OCI-M2 (cell line): Measurements from ENCODE around the gene MRPL40.
"Not testable (repeated sequence)": the region's sequence is repeated elsewhere in the genome, so short reads cannot be mapped to it uniquely, and the experiment has no call there.

Experiments
- DNase-seq: peaks from one replicate; lab custom pipeline; 2025; ENCODE audit not compliant: unreplicated experiment; lab: John Stamatoyannopoulos, UW

The MRPL40 gene

GRCh38 chr22:19406846-19407245 lies 25.5 kb upstream of the MRPL40 start:
- DNase-seq = no peak

GRCh38 chr22:19407649-19408606 lies 24.4 kb upstream of the MRPL40 start:
- no peak for DNase-seq

- no peak for DNase-seq
Measured at GRCh38 chr22:19410941-19411689, 21.2 kb upstream of the MRPL40 start.

- DNase-seq = no peak
Measured at GRCh38 chr22:19411690-19412045, 20.7 kb upstream of the MRPL40 start.

DNA sequence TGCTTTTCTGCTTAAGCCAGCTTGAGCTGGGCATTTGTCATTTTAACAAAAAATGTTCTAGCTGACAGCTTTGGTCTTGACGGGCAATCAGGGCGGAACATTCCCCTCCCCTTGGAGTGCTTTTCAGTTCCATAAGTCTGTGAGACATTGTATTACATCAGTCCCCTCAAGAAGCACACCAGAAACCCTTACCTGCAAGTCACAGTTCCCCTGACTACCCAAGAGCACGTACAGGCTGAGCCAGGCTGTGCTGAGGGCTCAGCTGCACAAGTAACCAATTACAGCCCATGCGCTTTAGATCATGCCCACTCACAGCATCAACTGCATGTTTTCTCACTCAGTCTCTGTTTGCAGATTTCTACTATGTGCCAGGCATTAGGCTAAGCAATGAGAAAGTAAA lies 19.9 kb upstream of the MRPL40 start:
- DNase-seq = no peak

GRCh38 chr22:19412923-19413322 lies 19.4 kb upstream of the MRPL40 start:
- no peak for DNase-seq

- no peak for DNase-seq
Measured at GRCh38 chr22:19419086-19419463, 13.3 kb upstream of the MRPL40 start.

DNA sequence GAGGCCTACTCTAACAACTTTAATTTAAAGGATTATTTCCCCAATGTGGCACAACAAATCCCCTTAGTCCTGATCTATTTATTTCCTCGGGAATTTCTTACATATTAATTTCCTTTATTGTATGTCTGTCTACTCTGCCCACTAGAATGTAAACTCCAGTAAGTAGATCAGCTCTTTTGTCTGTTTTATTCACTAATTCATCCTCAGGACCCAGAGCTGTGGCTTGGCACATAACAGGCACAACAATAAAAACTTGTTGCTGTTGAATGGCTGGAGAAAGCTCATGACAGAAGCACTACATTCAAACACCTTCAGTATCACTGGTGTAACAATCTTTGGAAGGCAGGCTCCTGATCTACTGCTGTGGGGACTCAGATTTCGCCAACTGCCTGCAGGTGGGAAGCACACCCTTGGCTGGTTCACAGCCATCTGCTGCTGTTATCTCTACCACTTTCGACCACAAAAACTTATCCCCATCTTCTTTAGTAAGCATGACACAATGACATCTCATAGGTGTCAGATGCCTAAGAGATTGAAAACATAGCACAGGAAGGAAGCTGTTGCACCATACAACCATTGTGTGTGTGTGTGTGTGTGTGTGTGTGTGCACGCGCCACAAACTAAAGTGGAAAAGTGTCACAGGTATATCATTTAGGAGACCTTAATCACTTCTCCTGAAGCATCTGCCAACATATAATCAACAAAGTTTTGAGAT lies 12.7 kb upstream of the MRPL40 start:
- no peak for DNase-seq

GRCh38 chr22:19420321-19420720 lies 12.0 kb upstream of the MRPL40 start:
- no peak for DNase-seq

DNA sequence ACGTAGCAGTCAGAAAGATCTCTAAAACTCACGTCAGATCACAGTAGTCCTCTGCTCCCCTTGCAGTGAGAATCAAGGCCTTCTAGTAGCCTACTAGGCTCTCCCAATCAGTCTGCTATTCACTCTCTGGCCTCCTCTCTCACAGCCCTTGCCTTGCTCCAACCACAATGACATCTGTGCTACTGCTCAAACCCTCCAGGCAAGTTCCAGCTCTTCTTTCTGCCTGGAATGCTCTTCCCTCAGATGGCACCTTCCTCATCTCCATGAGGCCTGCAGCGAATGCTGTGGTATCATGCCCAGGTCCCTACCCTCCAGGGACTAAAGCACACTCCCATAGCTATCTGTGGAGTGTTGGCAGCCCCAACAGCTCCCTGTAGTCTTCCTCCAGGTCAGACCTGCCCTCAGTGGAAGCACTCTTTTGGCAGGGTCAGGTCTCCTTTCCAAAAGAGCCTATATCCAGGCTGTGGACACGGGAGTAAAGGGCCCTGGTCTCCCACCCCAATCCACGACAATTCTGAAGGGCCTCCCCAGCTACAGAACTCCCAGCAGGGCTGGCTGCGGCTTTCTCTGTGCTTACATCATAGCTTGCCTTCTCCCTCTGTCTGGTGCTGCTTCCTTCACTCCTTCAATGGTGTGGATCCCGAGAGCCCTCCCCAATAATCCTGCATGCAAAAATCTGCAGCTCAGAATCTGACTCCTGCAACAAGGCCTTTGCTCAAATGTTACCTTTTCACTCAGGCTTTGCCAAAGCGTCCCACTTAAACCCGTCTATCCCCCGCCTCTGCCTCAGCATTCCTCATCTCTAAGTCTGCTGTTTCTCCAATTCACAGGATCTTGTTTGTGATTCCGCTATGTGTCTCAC lies 9.7 kb upstream of the MRPL40 start:
- DNase-seq = no peak

DNA sequence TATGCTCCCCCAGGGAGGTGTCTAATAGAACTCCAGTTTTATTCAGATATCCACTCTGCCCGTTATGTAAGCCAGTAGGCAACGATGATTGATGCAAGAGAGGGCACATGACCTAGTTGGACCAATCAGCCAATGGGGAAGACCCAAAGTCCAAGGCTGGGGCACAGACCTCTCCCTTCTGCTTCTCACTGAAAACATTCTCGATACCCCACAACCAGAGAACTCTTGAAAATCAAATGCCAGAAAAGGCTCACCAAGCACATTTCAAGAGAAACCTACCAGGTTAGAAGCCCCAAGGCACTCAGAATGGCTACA lies 8.2 kb upstream of the MRPL40 start:
- DNase-seq = no peak

DNA sequence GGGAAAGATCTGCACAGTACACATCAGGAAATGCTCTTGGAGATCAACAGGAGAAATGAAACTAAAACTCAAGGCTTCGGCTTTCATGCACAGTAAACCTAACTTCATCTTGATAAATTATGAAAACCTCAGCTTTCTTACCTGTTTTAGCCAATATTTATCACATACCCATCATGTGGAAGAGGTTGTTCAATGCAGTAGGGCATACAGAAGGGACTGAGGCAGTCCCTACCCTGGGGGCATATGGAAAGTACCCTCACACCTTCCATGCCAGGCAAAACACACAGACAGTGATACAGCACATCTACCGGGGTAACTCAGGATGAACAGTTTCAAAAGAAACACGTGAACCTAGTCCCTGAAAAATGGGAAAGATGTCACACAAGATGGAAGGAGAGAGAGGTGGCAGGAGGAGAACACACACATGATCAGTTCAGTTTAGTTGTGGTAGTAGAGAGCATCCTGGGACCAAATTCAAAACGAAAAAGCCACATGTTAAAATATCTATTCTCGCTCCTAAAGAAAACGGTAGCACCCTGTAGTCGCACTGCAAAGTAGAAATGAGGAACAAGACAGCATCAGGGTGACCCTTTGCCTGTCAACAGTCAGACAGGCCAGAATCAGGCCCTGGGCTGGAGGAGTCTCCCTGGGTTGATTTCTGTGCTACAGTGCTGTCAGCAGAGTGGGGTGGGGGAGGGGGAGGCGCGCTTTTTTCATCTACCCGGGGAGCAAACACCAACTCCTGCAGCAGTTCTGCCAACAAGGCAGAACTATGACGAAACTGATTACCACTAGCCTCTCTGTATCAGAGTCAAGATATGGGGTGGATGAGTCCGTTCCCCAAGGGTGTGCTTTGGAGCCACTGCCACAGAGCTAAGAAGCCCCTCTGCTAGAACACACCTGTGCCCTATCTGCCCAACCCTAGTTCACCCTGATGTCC lies 2.1 kb upstream of the MRPL40 start:
- DNase-seq = no peak

GRCh38 chr22:19430890-19431541 lies 1.3 kb upstream of the MRPL40 start:
- no peak for DNase-seq

GRCh38 chr22:19431649-19432132 lies 654 bp upstream of the MRPL40 start, which contains the start of gene HIRA:
HIRA (minus strand) TSS chr22:19431733; CDS start chr22:19431476, 257 bp downstream.
- DNase-seq = no peak

DNA sequence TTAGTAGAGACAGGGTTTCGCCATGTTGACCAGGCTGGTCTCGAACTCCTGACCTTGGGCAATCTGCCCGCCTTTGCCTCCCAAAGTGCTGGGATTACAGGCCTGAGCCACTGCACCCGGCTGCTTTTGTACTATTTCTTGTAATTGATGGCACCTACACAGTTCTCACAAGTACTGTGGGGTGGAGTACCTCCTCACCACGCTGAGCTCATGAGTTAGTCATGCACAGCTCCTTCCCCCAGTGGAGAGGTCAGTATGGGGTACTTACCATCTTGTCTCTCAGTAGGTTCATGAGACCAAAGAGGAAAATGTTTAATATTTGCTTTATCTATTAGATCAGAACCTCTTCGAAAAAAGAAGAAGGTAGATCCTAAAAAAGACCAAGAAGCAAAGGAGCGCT lies 2.1 kb downstream of the MRPL40 start:
- DNase-seq = no peak

DNA sequence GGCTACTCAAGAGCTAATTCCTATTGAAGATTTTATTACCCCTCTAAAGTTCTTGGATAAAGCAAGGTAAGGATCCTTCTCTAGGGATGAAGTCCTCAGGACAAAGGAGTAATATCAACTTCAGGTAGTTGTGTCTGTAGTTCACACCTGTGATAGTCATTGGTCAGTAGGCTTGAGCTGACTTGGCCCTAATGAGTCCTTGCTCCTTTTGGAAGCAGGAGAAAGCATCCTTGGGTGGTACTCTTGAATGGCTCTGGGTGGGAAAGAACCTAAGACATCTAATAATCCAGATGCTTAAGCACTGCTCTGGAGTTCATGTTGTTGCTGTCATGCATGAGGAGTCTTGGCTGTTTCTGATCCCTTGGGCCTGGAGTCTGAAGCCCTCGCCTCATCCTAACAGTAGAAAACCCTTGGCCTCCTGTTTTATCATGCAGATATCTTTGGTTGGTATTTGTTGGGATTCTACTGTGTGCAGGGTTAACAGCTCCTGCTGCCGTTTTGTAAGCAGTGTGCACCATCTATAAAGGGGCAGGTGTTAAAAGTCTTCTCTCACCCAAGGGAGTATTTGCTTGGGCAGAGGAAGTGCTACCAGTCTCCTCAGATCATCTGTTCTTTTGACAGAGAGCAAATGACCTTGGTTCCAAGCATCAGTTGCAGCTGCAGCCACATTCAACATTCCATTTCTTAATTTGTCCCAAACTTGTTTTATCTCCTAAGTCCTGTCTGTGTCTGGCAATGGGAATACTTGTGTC lies 2.7 kb downstream of the MRPL40 start:
- no peak for DNase-seq

- DNase-seq = not testable (repeated sequence)
Measured at GRCh38 chr22:19436444-19437161, 4.3 kb downstream of the MRPL40 start.

DNA sequence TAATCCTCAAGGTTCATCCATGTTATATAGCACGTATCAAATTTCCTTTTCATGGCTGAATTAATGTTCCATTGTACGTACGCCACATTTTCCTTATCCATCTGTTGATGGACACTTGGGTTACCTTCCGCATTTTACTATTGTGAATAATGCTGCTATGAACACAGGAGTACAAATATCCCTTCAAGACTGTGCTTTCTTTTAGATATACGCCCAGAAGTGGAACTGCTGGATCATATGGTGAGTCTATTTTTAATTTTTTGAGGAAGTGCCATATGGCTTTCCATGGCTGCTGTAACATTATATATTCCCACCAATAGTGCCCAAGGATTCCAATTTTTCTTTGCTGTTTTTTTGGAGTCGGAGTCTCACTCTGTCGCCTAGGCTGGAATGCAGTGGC lies 6.0 kb downstream of the MRPL40 start:
- DNase-seq = no peak
